Bronchial epithelial cell (primary cell): ENCODE results near the gene MREG. TPM values are rescaled to one million over a fixed set of nuclear protein-coding genes. Genes with fewer than 3 reads are reported as not detected.

Source experiments
- DNase-seq: peaks from one replicate; pipeline ENCODE4 v3.0.0-alpha.2; 2010; ENCODE audit warnings: low read depth
- FAIRE-seq: peaks from 2 replicates; lab custom pipeline; 2011; peaks lifted over from hg19 to GRCh38; lab: Jason Lieb, UNC
- H3K27me3 ChIP-seq: 2 replicates; pipeline ENCODE4 v1.5.1; 2011; ENCODE audit warnings: low read length; ENCODE audit not compliant: control insufficient read depth, insufficient read depth
- H3K36me3 ChIP-seq: 2 replicates; pipeline ENCODE4 v1.5.1; 2011; ENCODE audit warnings: low read length; ENCODE audit not compliant: control insufficient read depth, insufficient read depth
- H3K4me3 ChIP-seq: 2 replicates; pipeline ENCODE4 v1.5.1; 2011; ENCODE audit warnings: mild to moderate bottlenecking, low read depth, low read length, control low read depth
- CTCF ChIP-seq: IDR thresholded peaks from 2 replicates; pipeline ENCODE4 v1.5.1; 2011; ENCODE audit warnings: mild to moderate bottlenecking, moderate library complexity, low read length, control low read depth, inconsistent platforms; ENCODE audit not compliant: insufficient read depth, severe bottlenecking
- total RNA-seq: library from RNA; depleted of rRNA; stranded (reverse); fragments of >200 nt; gene quantifications from 2 replicates; pipeline ENCODE4 v1.2.1, GENCODE V29; 2014

The MREG gene
- total RNA-seq, 1 donor from 2014 or later: 24.7 TPM

DNA sequence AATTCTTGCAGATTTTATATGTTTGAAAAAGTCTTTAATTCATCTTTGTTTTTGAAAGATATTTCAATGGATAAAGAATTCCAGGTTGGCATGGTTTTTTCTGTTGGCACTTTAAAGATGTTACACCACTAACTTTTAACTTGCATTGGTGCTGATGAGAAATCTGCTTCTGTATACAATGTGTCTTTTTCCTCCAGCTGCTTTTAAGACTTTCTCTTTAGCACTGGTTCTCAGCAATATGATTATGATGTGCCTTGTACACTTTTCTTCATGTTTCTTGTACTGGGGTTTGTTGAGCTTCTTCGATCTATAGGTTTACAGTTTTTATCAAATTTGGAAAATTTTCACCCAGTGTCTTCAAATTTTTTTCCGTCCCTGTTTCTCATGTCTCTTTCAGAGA is 39.1 kb upstream of the MREG start:
- TF ChIP-seq CTCF: no peak
- H3K36me3 ChIP-seq: no peaks in the 10 kb centered on the region
- no peak for DNase-seq
- FAIRE-seq: no peak
- no peak overlapping the region for H3K4me3 ChIP-seq
- H3K27me3 ChIP-seq: no peaks in the 10 kb centered on the region

DNA sequence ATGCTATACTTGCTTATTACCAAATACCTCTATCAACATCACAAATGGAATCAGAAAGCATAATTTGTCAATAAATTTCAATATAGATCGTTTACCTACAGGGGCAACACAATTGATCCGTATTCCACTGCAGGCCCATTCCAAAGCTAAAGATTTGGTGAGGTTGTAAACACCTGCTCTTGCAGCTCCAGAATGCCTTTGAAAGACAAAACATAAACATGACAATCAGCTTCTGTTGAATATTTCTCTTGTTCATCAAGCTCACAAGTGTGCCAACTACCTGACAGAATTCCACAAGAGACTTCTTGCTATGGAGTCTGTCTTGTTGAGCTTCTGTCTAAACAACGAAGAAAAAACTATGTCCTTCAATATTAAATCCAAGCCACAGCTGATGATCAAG is 38.0 kb upstream of the MREG start:
- no peaks in the 10 kb centered on the region for H3K27me3 ChIP-seq
- TF ChIP-seq CTCF: no peak
- H3K36me3 ChIP-seq: no peaks in the 10 kb centered on the region
- FAIRE-seq (no peak), DNase-seq (no peak)
- H3K4me3 ChIP-seq: no peak overlapping the region

- Histone ChIP-seq H3K36me3 (no peaks in the 10 kb centered on the region), H3K27me3 (no peaks in the 10 kb centered on the region), H3K4me3 (no peak overlapping the region)
- TF ChIP-seq CTCF: no peak
- no peak for DNase-seq
- FAIRE-seq: no peak
Measured at GRCh38 chr2:216049452-216049851, 36.1 kb upstream of the MREG start.

DNA sequence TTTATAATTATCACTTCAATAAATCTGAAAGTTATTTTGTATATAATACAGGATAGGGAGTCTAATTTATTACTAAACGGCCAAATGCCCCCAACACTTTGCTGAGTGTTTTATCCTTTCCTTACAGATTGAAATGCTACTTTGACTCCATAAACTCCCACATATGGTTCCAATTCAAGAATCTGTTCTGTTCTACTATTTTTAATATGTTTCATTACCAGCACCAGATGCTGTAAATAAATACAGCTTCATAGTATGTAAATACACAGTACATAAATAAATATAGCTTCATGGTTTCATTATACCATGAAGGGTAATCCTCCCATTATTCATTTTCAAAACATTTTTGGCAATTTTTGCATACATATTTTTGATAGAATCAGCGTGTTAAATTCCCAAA is 34.0 kb upstream of the MREG start:
- no peak overlapping the region for H3K4me3 ChIP-seq
- FAIRE-seq (no peak), DNase-seq (no peak)
- H3K27me3 ChIP-seq: no peaks in the 10 kb centered on the region
- TF ChIP-seq CTCF: no peak
- H3K36me3 ChIP-seq: peaks cover 1% of the 10 kb centered on the region

GRCh38 chr2:216044883-216045486 is 31.6 kb upstream of the MREG start:
- H3K27me3 ChIP-seq: no peaks in the 10 kb centered on the region
- peaks cover 1% of the 10 kb centered on the region for H3K36me3 ChIP-seq
- no peak for TF ChIP-seq CTCF
- FAIRE-seq (no peak), DNase-seq (no peak)
- H3K4me3 ChIP-seq: no peak overlapping the region

DNA sequence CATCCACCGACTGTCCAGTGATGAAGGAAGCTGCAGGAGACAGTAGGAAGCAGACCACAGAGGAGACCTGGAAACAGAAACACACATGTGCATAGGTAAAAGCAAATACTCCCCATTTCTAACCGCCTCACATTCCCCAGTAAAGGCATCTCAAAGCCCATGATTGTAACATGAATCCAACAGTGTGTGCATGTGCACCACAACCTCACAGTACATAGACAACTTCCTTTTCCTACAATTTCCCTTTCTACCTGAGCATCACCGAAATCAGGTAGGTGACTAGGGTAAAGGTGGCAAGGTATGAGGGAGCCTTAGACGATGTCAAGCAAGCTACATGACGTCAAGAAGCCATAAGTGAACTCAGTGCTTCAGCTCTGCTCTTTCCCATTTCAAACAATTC is 30.6 kb upstream of the MREG start:
- Histone ChIP-seq H3K27me3 (no peaks in the 10 kb centered on the region), H3K36me3 (peaks cover 1% of the 10 kb centered on the region), H3K4me3 (no peak overlapping the region)
- no peak for TF ChIP-seq CTCF
- DNase-seq: no peak
- peak; percentile 72 for FAIRE-seq
